ENCODE results near the gene SLIT3.

DNA sequence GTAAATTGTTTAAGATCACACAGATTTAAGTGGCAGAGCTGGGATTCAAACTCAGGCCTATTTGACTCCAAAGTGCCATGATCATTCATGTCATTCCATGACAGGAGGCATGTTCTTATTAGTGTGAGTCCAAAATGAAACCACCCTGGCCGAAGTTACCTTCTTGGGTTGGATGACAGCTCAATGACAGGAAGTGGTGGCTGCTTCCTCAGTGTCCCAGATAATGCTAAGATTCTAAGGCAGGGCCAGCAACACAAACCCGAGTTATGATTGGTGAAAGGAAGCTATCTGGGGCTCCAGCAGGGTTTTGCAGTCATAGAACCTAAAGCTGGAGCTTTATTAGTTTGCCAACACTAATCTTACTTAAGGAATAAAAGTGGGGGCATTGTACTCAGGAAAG is 340.4 kb downstream of the SLIT3 start:
- TF ChIP-seq, protein P1, sequence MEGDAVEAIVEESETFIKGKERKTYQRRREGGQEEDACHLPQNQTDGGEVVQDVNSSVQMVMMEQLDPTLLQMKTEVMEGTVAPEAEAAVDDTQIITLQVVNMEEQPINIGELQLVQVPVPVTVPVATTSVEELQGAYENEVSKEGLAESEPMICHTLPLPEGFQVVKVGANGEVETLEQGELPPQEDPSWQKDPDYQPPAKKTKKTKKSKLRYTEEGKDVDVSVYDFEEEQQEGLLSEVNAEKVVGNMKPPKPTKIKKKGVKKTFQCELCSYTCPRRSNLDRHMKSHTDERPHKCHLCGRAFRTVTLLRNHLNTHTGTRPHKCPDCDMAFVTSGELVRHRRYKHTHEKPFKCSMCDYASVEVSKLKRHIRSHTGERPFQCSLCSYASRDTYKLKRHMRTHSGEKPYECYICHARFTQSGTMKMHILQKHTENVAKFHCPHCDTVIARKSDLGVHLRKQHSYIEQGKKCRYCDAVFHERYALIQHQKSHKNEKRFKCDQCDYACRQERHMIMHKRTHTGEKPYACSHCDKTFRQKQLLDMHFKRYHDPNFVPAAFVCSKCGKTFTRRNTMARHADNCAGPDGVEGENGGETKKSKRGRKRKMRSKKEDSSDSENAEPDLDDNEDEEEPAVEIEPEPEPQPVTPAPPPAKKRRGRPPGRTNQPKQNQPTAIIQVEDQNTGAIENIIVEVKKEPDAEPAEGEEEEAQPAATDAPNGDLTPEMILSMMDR (IDR thresholded peaks at IDR 0.05; ENCODE audit: poor library complexity) = no peak
- TF ChIP-seq EZH2 (IDR thresholded peaks at IDR 0.05; ENCODE audit: borderline replicate concordance) = no peak
